GM18517 (cell line): ENCODE measurements around the gene RND3.

Experiments
- ATAC-seq: cut with Tn5 transposase; IDR thresholded peaks from one replicate; pipeline ENCODE4 v1.9.1; 2021; ENCODE audit warnings: mild to moderate bottlenecking, moderate library complexity; ENCODE audit not compliant: unreplicated experiment

Gene RND3

DNA sequence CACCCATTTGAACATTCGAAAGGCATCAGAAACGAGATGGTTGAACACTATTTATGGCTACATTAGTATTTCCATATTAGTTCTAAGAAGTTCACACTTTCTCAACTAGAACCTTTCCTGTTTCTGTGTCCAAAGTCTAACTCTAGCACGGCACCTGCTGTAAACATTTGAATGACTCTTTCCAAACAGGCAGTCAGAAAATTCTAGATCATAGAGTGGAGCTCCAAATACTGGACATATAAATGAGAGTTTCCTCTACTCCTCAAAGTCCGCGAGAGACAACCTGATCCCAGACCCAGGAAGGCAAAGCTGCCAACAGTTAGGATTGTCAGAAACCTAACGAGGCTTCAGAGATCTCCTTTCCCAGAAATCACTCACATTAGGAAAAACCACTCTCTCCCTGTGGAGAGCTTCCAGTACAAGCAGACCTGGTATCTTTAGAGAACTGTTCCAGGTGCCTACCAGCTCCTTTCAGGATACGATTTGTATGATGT is 10.6 kb downstream of the RND3 start:
- ATAC-seq = no peak

DNA sequence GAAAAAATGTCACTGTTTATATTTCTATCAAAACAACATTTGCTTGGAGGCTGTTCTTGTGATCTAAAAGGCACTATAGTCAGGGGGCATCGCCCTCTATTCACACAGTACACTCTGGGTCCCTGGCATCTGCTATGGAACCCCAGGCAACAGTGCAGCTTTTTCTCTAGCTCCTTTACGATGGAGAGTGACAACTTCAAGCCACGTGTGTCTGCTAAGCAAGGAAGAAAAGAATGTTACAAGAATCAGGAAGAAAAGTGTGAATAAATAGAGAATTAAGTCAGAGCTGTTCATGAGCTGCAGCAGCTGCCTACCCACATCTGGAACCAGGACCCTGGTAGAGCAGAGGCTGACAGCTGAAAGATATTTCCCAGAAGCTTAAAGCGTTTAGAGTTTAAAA is 11.2 kb downstream of the RND3 start:
- no peak for ATAC-seq

DNA sequence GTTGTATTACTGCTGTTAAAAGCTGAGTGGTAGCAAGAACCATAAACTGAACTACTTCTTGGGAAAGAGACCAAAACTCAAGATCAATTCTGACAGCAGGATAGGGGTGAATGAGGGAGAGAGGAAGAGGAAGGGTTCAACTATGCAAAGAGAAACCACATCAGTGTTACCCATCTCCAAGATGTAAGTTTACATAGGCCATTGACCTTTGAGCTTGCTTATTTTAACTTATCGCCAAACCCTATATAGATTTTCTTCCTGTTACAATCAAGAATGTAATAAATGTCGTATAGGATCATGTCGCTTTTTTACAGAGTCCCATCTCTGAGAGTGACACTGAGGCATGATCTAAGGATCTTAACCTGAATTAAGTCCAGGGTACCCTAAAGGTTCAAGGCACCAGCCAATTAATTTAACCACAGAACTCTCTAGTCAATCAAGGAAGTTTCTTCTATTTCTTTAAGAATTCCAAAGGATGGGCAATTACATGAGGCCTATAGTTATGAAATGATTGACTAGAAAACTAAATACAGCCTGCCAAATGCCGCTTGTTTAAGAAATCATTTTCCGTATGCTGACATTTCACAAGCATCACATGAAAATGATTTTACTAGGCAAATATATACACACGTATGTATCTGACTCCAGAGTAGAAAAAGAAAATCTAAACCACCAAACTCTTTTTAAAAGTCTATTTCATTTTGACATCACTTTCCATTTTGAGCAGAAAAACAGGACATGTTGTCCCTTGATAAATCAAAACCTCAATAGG is 11.8 kb downstream of the RND3 start:
- no peak for ATAC-seq

DNA sequence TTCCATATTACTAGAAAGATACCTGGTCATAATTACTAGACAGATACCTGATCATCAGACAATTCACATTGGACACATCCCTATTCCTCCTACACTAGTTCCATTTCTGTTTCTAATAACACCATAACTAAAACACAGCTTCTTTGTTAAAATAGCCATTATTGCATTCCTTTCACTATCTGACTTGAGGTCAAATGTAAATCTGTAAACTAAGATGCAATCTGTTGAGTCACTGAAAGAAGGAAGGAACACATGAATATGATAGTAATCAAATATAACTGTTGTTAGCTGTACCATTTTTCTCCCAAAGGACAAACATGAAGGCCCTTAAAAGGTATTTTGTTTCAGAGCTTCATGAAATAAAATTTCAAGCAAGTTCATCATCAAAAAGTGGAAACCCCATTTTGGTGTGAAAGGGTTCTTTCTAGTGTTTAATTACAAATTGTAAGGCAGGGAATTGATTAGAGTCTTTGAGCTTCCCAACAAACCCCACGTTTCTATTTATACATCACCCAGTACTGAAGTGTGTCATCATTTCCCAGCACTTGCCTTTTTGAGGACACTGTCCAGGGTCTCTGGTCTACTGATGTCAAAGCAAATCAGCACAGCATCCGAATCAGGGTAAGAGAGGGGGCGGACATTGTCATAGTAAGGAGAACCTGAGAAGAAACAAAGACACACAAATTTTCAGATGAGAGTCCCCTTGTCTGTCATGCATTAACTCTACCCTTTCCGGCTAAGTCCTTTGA is 13.0 kb downstream of the RND3 start:
- no peak for ATAC-seq

DNA sequence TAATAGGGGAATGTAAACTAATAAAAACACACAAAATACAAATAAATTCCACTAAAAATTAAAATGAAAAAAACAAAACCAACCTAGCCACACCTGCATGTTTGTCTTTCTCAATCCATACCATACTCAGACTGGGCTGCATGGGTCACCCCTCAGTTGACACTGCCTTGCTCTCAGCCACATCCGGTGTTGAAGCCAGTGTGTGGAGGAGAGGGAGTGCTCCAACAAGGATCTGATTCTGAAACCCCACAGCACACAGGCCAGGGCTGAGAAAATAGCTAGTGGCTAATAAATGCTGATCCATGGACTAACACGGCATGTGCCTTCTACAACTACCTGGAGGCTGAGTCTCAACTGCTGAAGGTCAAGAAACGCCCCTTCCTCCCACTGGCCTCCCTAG is 13.7 kb downstream of the RND3 start:
- no peak for ATAC-seq

DNA sequence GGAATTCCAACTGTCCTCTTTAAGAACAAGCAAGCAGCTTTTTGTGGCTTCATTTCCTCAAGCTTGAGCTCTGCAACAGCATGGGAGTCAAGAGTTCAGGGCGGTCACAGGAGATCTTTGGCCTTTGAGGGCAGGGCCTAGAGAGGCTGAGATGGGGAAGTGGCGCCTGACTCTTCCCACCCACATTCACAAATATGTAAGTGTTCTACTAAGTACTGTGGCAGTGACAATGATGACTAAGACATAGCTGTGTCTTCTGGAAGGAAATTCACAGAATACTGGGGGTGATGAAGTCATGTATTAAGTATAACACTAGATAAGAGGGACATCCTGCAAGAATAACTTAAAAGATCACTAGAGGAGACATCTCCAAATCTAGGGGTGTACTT is 15.0 kb downstream of the RND3 start:
- no peak for ATAC-seq

DNA sequence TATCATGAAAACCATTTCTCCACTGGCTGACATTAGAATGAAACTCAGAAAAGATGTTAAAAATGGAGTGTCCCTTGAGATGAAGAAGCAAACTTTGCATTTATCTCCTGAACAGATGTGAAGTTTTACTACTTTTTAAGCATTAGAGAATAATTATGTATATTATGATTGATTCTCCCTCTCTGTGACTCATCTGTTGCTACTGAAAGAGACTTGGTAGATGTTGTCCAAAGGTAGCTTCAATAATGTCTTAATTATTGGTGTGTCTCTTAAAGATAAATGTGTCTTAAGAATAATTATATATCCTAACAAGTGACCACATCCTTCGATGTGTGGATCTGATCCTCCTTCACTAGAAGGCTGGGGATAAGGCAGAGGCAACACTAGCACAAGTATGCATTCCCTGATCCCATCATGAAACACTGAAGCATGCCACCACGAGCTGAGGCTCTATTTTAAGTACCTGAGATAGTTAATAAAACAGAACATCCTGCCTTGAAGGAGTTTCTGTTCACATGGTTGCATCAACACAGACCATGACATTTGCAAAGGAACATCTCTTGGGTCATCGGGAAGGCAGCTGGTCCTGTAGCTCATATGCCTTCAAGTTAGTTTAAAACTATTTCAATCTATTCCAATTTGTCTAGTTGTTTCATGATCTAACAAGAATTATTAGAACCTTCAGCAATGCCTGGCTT is 15.5 kb downstream of the RND3 start:
- no peak for ATAC-seq

DNA sequence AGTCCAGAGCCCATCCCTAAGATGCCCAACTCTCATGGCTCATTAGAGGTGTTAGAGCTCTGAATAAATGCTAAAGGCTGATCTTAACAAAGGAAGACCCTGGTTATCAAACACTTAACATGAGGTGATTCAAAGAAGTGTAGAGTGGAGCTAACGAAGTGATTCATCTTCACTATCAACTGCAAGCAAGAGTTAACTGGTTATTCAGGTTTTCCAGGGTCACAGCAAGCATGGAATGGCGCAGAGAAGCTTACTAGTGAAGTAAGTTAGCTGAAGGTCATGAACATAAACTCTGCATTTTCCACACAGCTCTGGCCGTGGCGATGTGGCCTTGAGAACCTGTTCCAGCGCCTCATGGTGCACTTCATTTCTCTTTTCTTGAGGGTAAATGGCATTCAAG is 17.0 kb downstream of the RND3 start:
- no peak for ATAC-seq

DNA sequence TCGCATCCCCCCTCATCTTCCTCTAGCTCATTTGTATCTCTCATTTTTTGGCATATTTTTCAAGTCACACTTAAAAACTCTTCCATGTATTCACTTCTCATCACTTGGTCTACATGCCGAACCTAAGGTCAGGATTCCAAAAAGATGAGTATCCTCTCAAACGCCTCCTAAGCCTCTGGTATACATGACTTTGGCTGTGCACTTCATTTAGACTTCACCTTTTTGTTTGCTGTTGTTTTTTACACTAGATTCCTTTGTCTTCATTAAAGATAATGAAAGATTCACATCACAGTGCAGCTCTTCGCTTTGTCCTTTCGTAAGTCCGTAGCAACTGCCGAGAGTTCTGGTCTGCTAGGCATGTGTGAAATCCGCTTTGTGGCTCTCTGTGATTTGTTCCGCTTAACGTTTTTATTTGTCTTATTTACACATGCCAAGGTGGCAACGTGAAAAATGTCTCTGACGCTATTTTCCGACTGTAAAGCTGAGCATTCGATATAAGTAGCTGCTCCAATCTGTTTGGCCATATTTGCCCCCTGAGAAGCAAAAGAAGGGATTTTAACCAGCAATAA is 17.7 kb downstream of the RND3 start:
- ATAC-seq = no peak

DNA sequence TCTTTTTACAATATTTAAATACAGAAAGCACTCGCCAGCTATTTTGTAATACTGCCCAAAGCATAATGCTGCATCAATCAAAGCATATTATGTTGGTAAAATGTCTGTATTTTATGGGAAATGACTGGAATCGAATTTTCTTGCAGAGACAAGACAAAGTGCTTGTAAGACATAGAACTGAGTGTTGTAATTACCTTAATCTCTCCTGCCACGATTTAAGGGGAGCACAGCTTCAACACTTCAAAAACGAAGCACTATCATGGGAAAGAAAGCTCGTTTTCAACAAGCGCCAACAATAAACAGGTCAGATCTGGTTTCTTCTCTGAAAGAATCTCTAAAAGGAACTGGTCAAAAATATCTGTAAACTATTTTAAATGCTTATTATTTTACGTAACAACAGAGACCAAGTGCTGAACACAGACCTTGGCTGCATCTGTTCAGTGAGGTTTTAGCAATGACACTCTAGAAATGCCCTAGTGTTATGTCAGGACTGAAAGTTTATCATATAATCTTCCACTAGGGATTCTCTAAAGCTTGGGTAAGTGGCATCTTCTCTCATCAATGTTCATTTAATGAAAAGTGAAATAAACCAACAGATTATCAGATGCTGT is 19.0 kb downstream of the RND3 start:
- no peak for ATAC-seq

DNA sequence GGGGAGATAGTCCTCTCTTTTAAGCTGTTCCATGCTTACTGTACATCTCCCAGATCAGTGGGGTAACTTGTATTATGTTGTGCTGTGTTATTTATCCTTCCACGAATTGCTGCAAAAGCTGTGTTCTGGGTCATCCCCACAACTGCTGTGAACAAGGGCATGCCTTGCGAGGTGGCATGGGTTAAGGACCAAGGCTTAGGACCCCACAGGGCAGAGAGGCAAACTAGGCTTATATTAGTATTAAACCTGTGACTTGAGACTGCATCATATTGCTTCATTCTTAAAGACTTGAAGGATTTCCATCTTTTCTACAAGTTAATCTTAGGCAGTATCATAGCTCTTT is 19.9 kb downstream of the RND3 start:
- no peak for ATAC-seq

DNA sequence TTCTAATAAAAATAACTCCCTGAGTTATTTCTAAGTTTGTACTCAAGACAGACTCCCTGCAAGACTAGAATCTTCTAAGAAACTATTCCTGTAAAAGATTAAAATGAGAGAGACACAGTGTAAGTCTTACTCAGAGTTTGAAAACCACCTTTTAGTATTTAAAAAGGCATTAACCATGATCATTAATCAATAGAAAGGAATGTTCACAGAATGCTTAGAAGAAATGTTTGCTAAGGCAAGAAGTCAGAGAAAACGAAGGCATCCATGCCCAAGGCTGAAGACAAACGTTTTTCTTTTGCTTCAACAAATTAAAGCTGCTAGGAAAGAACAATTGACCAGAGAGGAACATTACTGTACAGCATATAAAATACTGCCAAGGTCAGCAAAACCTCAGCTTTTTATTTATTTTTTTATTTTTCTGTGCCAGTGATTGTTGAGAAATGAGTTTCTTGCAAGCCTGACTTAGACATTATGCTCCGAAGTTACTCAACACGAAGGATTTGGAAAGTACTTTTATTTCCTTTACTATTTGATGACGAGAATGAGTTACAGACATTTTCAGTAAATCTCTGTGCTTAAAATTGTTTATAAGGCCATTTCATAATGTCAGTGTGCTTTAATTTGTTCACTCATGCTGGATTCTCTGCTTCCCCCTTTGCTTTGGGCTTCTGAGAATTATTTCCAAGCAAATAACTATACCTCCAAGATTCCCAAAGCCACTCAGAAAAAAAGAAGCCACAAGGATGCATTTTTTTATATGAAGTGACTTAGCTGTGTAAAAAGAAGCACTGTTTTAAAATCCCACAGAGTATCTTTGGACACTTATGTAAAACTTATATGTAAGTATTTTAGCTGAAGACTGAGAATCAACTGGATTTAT is 20.5 kb downstream of the RND3 start:
- no peak for ATAC-seq

DNA sequence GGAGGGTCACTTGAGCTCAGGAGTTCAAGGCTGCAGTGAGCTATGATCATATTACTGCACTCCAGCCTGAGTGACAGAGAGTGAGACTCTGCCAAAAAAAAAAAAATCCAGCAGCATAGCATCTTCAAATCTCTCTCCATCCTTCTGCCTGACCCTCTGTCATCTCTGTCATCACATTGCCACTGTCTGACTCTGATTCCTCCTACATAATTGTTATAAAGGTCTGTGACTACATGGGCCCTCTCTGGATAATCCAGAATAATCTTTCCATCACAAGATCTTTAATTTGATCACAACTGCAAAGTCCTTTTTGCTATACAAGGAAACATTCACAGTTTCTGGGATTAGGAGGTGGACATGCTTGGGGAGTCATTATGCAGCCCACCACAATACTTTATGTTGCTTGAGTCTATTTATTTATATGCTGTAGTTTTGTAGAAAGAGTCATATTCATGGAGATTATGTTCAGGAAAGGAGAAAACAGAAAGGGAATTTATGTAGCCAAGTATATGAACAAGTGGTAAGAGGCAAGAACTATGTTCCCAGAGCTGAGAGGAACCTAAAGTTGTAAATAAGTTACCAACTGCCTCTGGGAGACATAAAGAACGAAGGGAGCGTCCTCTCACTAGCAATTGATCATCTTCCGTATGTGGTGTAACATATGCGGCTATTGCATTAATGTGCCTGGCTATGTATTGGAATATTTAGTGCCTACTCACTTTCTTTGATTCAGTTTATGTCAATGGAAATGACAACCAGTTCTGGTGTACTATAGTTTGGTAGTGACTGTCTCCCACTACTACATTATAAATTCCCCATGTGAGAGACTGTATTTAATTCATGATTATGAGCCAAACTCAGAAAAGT is 21.5 kb downstream of the RND3 start:
- ATAC-seq = no peak

DNA sequence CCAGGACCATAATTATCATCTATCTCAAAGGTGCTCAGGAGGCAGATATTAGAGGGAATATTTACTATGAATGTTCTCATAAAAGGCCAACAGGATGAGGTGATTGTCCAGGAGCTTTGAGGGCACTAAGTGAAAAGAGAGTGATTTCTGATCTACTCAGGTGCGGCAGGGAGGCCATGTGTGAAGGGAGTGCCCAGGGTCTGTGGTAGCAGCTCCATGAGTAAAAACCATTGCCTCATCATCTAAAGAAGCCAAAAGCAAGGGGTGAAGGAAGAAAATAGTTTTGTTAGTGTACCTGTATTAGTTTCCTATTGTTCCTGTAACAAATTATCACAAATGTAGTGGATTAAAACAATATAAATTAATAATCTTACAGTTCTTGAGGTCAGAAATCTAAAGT is 22.5 kb downstream of the RND3 start:
- ATAC-seq = no peak

DNA sequence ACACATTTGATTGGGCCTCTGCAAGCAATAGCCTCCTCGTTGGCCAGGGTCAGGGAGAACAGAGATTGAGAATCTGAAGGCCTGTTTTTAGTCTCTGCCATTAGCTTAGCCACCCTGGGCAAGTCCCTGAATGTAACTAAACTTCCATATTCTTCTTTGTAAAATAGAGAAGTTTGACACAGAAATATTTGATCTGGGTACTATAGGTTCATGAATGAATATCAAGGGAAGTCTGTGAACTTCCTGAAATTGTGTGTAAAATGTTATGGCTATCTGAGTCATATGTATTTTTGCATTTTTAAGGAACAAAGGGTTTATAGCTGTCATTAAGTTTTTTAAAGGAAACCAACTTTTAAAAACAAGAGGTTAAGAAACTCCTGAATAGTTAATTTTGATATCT is 23.2 kb downstream of the RND3 start:
- no peak for ATAC-seq

DNA sequence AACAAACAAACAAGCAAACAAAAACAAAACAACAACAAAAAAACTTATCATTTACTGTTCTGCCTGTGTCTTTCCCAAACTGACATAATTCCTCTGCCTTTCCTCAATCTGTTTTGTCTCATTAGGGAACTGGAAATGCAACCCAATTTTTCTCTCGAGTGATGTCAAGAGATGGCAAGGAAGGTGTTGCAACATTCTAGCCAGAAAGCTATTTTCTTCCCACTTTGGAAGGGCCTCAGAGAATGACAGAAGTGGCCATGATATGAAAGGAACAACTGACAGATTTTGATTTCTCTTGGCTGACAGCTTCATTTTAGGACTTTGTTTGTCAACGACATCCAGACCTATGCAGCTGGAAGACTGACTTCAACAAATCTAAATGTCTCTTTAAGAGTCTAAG is 24.7 kb downstream of the RND3 start:
- no peak for ATAC-seq

DNA sequence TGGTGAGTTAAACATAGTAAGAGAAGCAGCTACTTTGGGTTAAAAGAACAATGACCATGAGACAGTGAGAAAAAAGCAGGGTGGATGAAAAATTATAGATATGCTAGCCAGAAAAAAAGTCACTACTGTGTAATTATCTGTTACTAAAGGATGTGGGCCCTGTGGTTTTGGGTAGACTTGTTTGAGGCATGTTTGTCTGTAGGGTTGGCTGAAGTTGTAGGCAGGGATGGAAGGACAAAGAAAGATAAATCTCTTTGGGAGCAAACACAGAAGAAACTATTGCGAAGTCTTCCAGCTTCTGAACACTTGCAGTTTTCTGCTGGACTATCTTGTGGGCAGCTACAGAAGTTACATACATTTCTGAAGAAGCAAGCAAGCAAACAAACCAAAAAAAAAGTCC is 28.2 kb downstream of the RND3 start:
- no peak for ATAC-seq

DNA sequence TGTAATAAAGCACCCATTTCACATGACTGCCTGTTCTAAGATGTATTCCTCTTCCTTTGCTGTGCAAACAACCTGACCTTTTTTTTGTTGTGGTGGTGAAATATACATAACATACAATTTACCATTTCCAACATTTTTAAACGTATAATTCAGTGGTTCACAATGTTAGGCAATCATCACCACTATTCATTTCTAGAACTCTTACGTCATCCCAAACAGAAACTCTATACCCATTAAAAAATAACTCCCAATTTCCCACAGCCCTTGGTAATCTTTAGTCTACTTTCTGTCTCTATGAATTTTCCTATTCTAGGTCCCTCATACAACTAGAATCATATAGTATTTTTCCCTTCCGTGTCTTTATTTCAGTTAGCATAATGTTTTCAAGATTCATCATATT is 36.7 kb downstream of the RND3 start:
- no peak for ATAC-seq

DNA sequence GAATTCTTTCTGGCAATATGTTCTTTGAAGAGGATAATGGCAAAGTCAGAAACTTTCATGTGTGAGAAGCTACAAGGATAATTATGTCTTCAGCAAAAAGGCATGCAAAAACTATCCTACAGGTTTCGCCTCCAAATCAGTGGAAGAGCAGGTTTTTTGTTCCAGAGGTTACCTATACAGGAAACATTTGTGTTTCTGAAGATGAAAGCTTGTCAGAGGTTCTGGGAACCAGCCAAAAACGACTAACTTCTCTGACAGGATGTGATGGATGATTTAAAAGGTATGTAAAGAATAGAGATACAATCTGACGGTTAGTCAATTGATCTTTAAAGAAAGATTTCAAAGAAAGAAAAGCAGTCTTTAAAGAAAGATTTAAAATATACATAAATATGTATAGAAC is 37.6 kb downstream of the RND3 start:
- ATAC-seq = no peak
